ELF-1 (cell line): Measurements from ENCODE around the gene VPS54.
A peak's percentile ranks its signal among the peaks of the same experiment; 100 is the strongest.

ENCODE experiments used
- DNase-seq: peaks from one replicate; pipeline ENCODE4 v3.0.0-alpha.2; 2016; ENCODE audit warnings: low read depth, low spot score

The VPS54 gene, protein sequence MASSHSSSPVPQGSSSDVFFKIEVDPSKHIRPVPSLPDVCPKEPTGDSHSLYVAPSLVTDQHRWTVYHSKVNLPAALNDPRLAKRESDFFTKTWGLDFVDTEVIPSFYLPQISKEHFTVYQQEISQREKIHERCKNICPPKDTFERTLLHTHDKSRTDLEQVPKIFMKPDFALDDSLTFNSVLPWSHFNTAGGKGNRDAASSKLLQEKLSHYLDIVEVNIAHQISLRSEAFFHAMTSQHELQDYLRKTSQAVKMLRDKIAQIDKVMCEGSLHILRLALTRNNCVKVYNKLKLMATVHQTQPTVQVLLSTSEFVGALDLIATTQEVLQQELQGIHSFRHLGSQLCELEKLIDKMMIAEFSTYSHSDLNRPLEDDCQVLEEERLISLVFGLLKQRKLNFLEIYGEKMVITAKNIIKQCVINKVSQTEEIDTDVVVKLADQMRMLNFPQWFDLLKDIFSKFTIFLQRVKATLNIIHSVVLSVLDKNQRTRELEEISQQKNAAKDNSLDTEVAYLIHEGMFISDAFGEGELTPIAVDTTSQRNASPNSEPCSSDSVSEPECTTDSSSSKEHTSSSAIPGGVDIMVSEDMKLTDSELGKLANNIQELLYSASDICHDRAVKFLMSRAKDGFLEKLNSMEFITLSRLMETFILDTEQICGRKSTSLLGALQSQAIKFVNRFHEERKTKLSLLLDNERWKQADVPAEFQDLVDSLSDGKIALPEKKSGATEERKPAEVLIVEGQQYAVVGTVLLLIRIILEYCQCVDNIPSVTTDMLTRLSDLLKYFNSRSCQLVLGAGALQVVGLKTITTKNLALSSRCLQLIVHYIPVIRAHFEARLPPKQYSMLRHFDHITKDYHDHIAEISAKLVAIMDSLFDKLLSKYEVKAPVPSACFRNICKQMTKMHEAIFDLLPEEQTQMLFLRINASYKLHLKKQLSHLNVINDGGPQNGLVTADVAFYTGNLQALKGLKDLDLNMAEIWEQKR

GRCh38 chr2:64019083-64019974 lies at the start of gene VPS54:
TSS of gene VPS54 (minus strand) at chr2:64019428. CDS start at chr2:63983999, 35,429 bp downstream.
- DNase-seq, result peak; percentile 73

GRCh38 chr2:64067326-64067725 lies 48.1 kb upstream of the VPS54 start:
- DNase-seq, result no peak

DNA sequence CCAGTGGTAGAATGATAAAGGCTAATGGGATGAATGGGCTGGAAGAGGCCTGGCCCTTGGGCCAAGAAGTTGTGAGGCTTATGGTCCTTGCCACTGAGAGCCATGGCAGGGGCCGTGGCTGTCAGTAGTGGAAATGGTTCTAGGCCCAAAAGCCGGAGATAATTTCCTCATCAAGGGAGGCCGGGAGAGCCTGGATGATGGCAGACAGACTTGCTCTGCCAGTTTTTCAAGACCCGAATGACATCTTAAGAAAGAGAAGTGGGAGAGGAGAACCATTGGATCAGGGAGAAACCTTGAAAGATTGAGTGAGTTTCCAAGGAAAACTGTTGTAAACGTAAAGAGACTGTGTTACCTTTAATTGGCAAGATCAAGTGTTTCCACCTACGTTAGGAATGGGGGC lies 46.3 kb upstream of the VPS54 start:
- peak; percentile 45 for DNase-seq

GRCh38 chr2:64063924-64064331 lies 44.7 kb upstream of the VPS54 start:
- DNase-seq, result peak; percentile 61

- no peak for DNase-seq
Measured at GRCh38 chr2:64063454-64063853, 44.2 kb upstream of the VPS54 start.

- DNase-seq, result no peak
Measured at GRCh38 chr2:64062840-64063239, 43.6 kb upstream of the VPS54 start.

- no peak for DNase-seq
Measured at GRCh38 chr2:64059270-64059669, 40.0 kb upstream of the VPS54 start.

DNA sequence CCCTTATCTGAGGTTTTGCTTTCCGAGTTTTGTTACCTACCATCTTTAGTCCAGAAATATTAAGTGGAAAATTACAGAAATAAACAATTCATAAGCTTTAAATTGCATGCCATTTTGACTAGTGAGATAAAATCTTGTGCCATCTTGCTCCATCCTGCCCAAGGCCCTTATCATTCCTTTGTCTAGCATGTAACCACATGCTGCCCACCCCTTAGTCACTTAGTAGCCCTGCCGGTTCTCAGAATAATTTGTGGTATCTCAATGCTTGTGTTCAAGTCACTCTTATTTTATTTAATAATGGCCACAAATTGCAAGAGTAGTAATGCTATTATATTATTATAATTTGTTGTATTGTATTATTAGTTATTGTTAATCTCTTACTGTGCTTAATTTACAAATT lies 36.8 kb upstream of the VPS54 start:
- no peak for DNase-seq

DNA sequence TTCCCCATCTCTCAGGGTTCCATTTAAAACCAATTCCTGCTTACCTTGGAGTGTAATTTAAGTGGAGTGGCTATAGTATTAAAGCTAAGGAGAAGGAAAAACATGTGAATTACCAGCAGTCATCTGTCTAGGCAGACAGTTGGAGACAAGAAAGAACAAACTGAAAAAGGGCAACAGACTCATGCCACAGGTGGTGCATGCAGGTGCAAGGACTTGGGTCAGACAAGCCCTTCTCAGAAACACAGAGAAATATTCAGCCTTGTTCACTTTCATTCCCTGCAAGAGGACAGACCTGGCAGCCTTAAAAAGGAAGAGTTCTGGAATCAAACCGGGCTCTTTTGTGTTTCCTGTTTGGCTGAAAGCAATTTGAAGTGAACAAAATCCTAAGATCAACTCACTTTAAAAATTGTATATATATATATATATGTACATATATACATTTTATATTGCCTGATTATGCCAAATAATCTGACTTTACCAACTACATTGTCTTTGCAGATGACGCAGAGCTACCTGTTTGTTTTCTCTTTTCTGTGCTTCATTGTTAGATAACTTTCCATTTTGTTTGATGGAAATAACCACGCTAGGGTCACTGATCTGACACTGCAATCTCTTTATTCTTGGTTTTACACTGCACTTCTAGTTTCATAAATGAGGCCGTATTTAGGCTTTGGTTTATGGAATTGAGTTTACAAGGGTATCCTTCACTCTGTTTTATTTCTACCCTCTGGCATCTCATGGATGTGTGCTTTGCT lies 35.1 kb upstream of the VPS54 start:
- no peak for DNase-seq

DNA sequence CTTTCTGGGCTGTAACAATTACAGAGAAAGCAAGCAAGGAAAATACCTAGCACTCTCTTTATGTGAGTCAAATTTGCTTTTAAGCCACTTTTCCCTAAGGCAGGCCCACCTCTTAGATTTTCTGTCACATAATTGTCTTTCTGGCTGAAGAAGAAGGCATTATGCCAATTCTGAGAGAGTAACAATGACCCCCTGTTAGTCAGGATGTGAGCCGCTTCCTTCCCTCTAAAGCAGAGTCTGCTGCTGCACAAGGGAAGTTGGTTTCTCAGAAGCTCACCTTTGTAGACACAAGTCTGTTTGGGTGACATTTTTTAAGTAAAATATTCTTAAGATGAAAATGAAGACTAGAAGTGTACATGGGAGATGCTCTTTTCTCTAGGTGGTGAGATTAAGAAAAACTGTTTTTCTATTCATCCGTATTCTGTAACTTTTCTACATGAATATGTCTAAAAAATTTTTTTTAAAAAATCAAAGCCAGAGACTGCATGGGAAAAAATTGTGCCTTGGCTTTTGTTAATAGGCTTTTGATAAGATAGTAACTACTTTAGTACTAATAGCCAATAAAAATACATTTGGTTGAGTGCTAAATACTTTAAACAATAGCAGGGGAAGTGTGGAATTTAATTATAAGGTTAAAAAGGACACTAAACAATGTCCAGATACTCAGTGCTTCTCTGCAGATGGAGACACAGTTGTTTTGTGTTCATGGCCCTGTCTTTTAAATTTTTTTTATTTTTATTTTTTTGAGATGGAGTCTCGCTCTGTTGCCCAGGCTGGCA lies 33.4 kb upstream of the VPS54 start:
- no peak for DNase-seq

DNA sequence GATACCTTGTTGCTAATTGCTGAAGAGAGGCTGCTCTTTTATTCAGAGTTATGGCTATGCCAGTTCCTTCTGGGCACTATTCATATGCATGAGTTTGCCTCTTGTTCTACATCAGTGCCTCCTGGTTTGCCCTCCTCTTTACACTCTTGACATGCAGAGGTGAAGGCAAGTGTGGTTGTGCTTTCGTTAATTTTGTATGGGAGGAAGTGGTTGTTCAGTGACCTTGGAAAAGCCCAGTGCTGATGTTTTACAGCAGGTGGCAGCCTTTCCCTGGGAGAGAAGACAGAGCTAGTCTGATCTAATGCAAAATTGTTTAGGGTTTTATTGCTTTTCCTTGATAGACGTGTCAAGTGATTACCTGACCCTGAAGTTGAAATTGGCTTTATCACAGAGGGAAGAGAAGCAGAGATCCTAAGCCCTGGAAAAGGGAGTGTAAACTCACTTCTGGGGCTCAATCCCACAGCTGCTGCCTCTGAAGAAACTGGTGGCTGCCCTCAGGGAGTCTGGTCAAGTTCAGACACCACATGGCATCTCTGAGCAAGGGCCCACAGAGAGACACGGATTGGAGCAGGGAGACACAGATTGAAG lies 30.5 kb upstream of the VPS54 start:
- DNase-seq, result peak; percentile 65

DNA sequence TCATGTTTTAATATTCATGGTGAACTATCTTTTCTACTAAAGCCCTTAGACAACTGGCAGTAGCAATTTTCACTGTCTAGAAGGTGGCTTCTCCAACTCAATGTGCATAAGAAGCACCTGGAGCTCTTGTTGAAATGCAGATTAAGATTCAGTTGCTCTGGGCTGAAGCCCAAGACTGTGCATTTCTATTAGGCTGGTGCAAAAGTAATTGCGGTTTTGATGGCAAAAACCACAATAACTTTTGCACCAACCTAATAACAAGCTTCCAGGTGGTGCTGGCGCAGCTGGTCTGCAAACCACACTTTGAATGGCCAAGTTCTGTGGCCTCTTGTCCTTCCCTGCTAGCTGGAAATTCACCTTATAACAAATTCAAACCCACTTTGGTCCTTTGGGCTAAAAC lies 26.7 kb upstream of the VPS54 start:
- no peak for DNase-seq

DNA sequence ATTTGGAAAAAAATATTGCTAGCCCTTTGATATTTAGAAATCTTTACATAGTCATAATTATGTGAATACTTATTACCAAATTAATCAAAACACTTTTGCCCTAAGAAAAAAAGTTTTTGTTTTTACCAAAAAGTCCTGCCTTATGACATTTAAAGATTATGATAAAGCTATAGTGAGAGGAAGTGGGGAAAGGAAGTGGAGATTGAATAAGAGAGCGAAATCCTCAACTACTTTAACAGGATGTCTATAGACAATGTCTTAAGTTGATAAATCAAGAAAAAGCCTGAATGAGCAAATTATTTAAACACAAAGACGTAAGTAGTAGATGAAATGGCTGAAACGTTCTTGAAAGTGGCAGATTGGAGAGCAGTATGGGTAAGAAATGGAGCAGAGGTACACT lies 20.9 kb upstream of the VPS54 start:
- DNase-seq, result no peak

- no peak for DNase-seq
Measured at GRCh38 chr2:64036034-64036705, 16.9 kb upstream of the VPS54 start.

GRCh38 chr2:64035072-64035942 lies 16.1 kb upstream of the VPS54 start:
- DNase-seq, result no peak

- no peak for DNase-seq
Measured at GRCh38 chr2:64029116-64029665, 10.0 kb upstream of the VPS54 start.

GRCh38 chr2:64025741-64026140 lies 6.5 kb upstream of the VPS54 start:
- no peak for DNase-seq
